Cardiac muscle cell (in vitro differentiated cells and primary cell): ENCODE data around the gene ROGDI. TPM values are rescaled to one million over a fixed set of nuclear protein-coding genes. Genes with fewer than 3 reads are reported as not detected.

ENCODE experiments used
- DNase-seq, 2 donors: peaks; one replicate each; pipeline versions ENCODE4 v3.0.0 to v3.0.0-alpha.2; 2010 to 2017; ENCODE audit warnings: low read depth in 1 of 2, low spot score in 1 of 2
- H3K27ac ChIP-seq: fragments of 200-600 bp; sonication (generic); 2 replicates; pipeline ENCODE4 v1.5.1; 2016
- H3K27me3 ChIP-seq: fragments of 200-600 bp; sonication (generic); 2 replicates; pipeline ENCODE4 v1.6.0; 2016; ENCODE audit warnings: control low read depth
- H3K36me3 ChIP-seq: fragments of 200-600 bp; sonication (generic); 2 replicates; pipeline ENCODE4 v1.5.1; 2016; ENCODE audit warnings: control low read depth
- H3K4me1 ChIP-seq: fragments of 200-600 bp; sonication (generic); 2 replicates; pipeline ENCODE4 v1.8.1; 2017; ENCODE audit warnings: low read depth, mild to moderate bottlenecking, mixed run types
- H3K4me3 ChIP-seq: fragments of 200-600 bp; sonication (generic); 2 replicates; pipeline ENCODE4 v1.5.1; 2016; ENCODE audit warnings: mild to moderate bottlenecking
- H3K9me3 ChIP-seq: fragments of 200-600 bp; sonication (generic); 2 replicates; pipeline ENCODE4 v1.5.1; 2017; ENCODE audit warnings: low read depth, mild to moderate bottlenecking, control low read depth
- CTCF ChIP-seq: IDR thresholded peaks from 2 replicates; pipeline ENCODE4 v1.5.1; 2012; ENCODE audit warnings: low read depth, mild to moderate bottlenecking, low read length
- polyA plus RNA-seq: library from polyadenylated mRNA; unstranded; fragments of >200 nt; fragmentation: Nextera tagmentation; extraction: Ambion mirVana; gene quantifications from 2 replicates; pipeline ENCODE4 v1.2.1, GENCODE V29; 2016
- total RNA-seq: library from RNA; depleted of rRNA; stranded (reverse); fragments of >200 nt; gene quantifications from 2 replicates; pipeline ENCODE4 v1.2.3, GENCODE V29; 2016

The ROGDI gene
- total and polyA plus RNA-seq, 2 experiments from 2014 or later = 146 to 220 TPM

GRCh38 chr16:4747906-4748681, 54.3 kb downstream of the ROGDI start:
- no peak for TF ChIP-seq CTCF
- H3K9me3 ChIP-seq = no peaks in the 10 kb centered on the region
- H3K27me3 ChIP-seq = no peaks in the 10 kb centered on the region
- no peak overlapping the region for H3K4me3 ChIP-seq
- peaks cover 9% of the 10 kb centered on the region for H3K36me3 ChIP-seq
- H3K27ac ChIP-seq = no peak overlapping the region
- DNase-seq = no peak
- no peaks in the 10 kb centered on the region for H3K4me1 ChIP-seq

- peaks cover 5% of the 10 kb centered on the region for H3K36me3 ChIP-seq
- no peak overlapping the region for H3K27ac ChIP-seq
- no peaks in the 10 kb centered on the region for H3K4me1 ChIP-seq
- H3K9me3 ChIP-seq = no peaks in the 10 kb centered on the region
- H3K27me3 ChIP-seq = no peaks in the 10 kb centered on the region
- peak in 1 of 2 donors; percentile 58 for DNase-seq
- TF ChIP-seq CTCF = no peak
- H3K4me3 ChIP-seq = no peak overlapping the region
Observed at GRCh38 chr16:4746991-4747574, 55.4 kb downstream of the ROGDI start.

Other genes with a start within 250 kb of the ROGDI start
- 1.9 and 3.6 TPM in 2 replicates for gene C16orf96, start 246.3 kb downstream of the ROGDI start, total RNA-seq
- gene C16orf96, start 246.3 kb downstream of the ROGDI start, polyA plus RNA-seq = 0.24 and 0.39 TPM in 2 replicates
- 33.6 and 42.9 TPM in 2 replicates for gene UBALD1, start 187.7 kb downstream of the ROGDI start, total RNA-seq
- gene UBALD1, start 187.7 kb downstream of the ROGDI start, polyA plus RNA-seq = 46.6 and 47.3 TPM in 2 replicates
- 58.2 and 66.6 TPM in 2 replicates for gene MGRN1, start 177.8 kb downstream of the ROGDI start, total RNA-seq
- 42.6 and 47.2 TPM in 2 replicates for gene MGRN1, start 177.8 kb downstream of the ROGDI start, polyA plus RNA-seq
- gene NUDT16L1, start 109.1 kb downstream of the ROGDI start, total RNA-seq = 84.4 and 139 TPM in 2 replicates
- 141 and 157 TPM in 2 replicates for gene NUDT16L1, start 109.1 kb downstream of the ROGDI start, polyA plus RNA-seq
- 38.7 and 40.3 TPM in 2 replicates for gene ANKS3, start 68.4 kb downstream of the ROGDI start, total RNA-seq
- 35.2 and 37.6 TPM in 2 replicates for gene ANKS3, start 68.4 kb downstream of the ROGDI start, polyA plus RNA-seq
- 0.77 and 1.2 TPM in 2 replicates for gene DNAAF8, start 68.1 kb downstream of the ROGDI start, total RNA-seq
- gene DNAAF8, start 68.1 kb downstream of the ROGDI start, polyA plus RNA-seq = 0.07 and 1.2 TPM in 2 replicates
- gene ZNF500, start 35.5 kb downstream of the ROGDI start, total RNA-seq = 20.4 and 32.7 TPM in 2 replicates
- 17.0 and 23.8 TPM in 2 replicates for gene ZNF500, start 35.5 kb downstream of the ROGDI start, polyA plus RNA-seq
- gene SEPTIN12, start 14.3 kb downstream of the ROGDI start, total RNA-seq = 1.7 and 2.9 TPM in 2 replicates
- gene SEPTIN12, start 14.3 kb downstream of the ROGDI start, polyA plus RNA-seq = 2.2 and 7.3 TPM in 2 replicates
- gene SMIM22, start 7.3 kb downstream of the ROGDI start, total RNA-seq = not detected in 2 replicates
- 0.41 and 5.3 TPM in 2 replicates for gene SMIM22, start 7.3 kb downstream of the ROGDI start, polyA plus RNA-seq
- gene GLYR1, start 44.7 kb upstream of the ROGDI start, total RNA-seq = 38.0 and 44.3 TPM in 2 replicates
- gene GLYR1, start 44.7 kb upstream of the ROGDI start, polyA plus RNA-seq = 52.1 and 65.5 TPM in 2 replicates
- gene UBN1, start 44.8 kb upstream of the ROGDI start, total RNA-seq = 24.2 and 33.4 TPM in 2 replicates
- 21.4 and 23.7 TPM in 2 replicates for gene UBN1, start 44.8 kb upstream of the ROGDI start, polyA plus RNA-seq
- 6.4 and 10.8 TPM in 2 replicates for gene PPL, start 134.5 kb upstream of the ROGDI start, total RNA-seq
- gene PPL, start 134.5 kb upstream of the ROGDI start, polyA plus RNA-seq = 7.5 and 8.4 TPM in 2 replicates
- gene SEC14L5, start 155.7 kb upstream of the ROGDI start, total RNA-seq = 0.21 and 0.35 TPM in 2 replicates
- gene SEC14L5, start 155.7 kb upstream of the ROGDI start, polyA plus RNA-seq = not detected in 2 replicates
- 23.0 and 24.6 TPM in 2 replicates for gene NAGPA, start 231.3 kb upstream of the ROGDI start, total RNA-seq
- 9.8 and 10.8 TPM in 2 replicates for gene NAGPA, start 231.3 kb upstream of the ROGDI start, polyA plus RNA-seq